Neural cell (in vitro differentiated cells): Measurements from ENCODE around the gene STK24. TPM values are rescaled to one million over a fixed set of nuclear protein-coding genes. Genes with fewer than 3 reads are reported as not detected.

ENCODE experiments used
- H2AFZ ChIP-seq: fragments of 200-600, 300-800 bp; sonication (generic), shearing (Covaris generic); 2 replicates; pipeline ENCODE4 v1.6.0; 2014; ENCODE audit warnings: low read depth, mild to moderate bottlenecking, antibody characterized with exemption, low read length, moderate library complexity
- H3F3A ChIP-seq: fragments of 200-600 bp; shearing (Covaris generic); 2 replicates; pipeline ENCODE4 v1.6.1; 2016; ENCODE audit warnings: mild to moderate bottlenecking, moderate library complexity, mixed read lengths, antibody characterized with exemption, low read length; ENCODE audit not compliant: insufficient read depth, poor library complexity, severe bottlenecking
- H3K27ac ChIP-seq: fragments of 200-600, 300-800 bp; sonication (generic), shearing (Covaris generic); 2 replicates; pipeline ENCODE4 v1.5.1; 2014; ENCODE audit warnings: mild to moderate bottlenecking, low read length, moderate library complexity
- H3K27me3 ChIP-seq: fragments of 300-800, 200-600 bp; sonication (generic), shearing (Covaris generic); 2 replicates; pipeline ENCODE4 v1.6.0; 2014; ENCODE audit warnings: mild to moderate bottlenecking, low read depth, low read length, moderate library complexity; ENCODE audit not compliant: insufficient read depth
- H3K36me3 ChIP-seq: fragments of 300-800, 200-600 bp; sonication (generic), shearing (Covaris generic); 2 replicates; pipeline ENCODE4 v1.5.1; 2014; ENCODE audit warnings: mild to moderate bottlenecking, antibody characterized with exemption, low read length, moderate library complexity; ENCODE audit not compliant: insufficient read depth
- H3K4me2 ChIP-seq: fragments of 300-800, 200-600 bp; sonication (generic), shearing (Covaris generic); 2 replicates; pipeline ENCODE4 v1.6.0; 2014; ENCODE audit warnings: mild to moderate bottlenecking, low read length
- H3K4me3 ChIP-seq: fragments of 300-800, 200-600 bp; sonication (generic), shearing (Covaris generic); 2 replicates; pipeline ENCODE4 v1.5.1; 2014; ENCODE audit warnings: mild to moderate bottlenecking, low read length, moderate library complexity
- H3K79me2 ChIP-seq: fragments of 200-600 bp; shearing (Covaris generic); replicated peaks from 2 replicates; pipeline ENCODE4 v1.6.0; 2014; ENCODE audit warnings: mild to moderate bottlenecking, low read length, moderate library complexity; ENCODE audit not compliant: insufficient read depth
- H3K9ac ChIP-seq: fragments of 300-800, 200-600 bp; sonication (generic), shearing (Covaris generic); 2 replicates; pipeline ENCODE4 v1.6.1; 2016; ENCODE audit warnings: mild to moderate bottlenecking, low read length, mixed read lengths
- H3K9me2 ChIP-seq: fragments of 200-600 bp; shearing (Covaris generic); 2 replicates; pipeline ENCODE4 v1.6.1; 2016; ENCODE audit warnings: mild to moderate bottlenecking, low read length, mixed read lengths; ENCODE audit not compliant: insufficient read depth
- H3K9me3 ChIP-seq: fragments of 200-600, 300-800 bp; sonication (generic), shearing (Covaris generic); 2 replicates; pipeline ENCODE4 v1.6.1; 2016; ENCODE audit warnings: mild to moderate bottlenecking, mixed run types, low read length, moderate library complexity, mixed read lengths
- H4K20me1 ChIP-seq: fragments of 200-600 bp; shearing (Covaris generic); 2 replicates; pipeline ENCODE4 v1.6.1; 2016; ENCODE audit warnings: mild to moderate bottlenecking, mixed run types; ENCODE audit not compliant: insufficient read depth
- EP300 ChIP-seq: fragments of 450-650 bp; conservative IDR thresholded peaks from 2 replicates; pipeline ENCODE4 v1.6.1; 2014; ENCODE audit warnings: antibody characterized with exemption, mild to moderate bottlenecking, moderate library complexity; ENCODE audit not compliant: poor library complexity, severe bottlenecking
- EZH2 ChIP-seq: fragments of 200-600, 300-800 bp; shearing (Covaris generic), sonication (generic); IDR thresholded peaks from 2 replicates; pipeline ENCODE4 v1.6.1; 2014; ENCODE audit warnings: antibody characterized with exemption, low read length, borderline replicate concordance, mild to moderate bottlenecking; ENCODE audit not compliant: insufficient read depth, poor library complexity, severe bottlenecking
- MXI1 ChIP-seq: fragments of 450-650 bp; conservative IDR thresholded peaks from 2 replicates; pipeline ENCODE4 v1.6.1; 2014; ENCODE audit warnings: antibody characterized with exemption, mild to moderate bottlenecking; ENCODE audit not compliant: poor library complexity, severe bottlenecking
- POLR2AphosphoS5 ChIP-seq: IDR thresholded peaks from 2 replicates; pipeline ENCODE4 v1.6.1; 2012
- RAD21 ChIP-seq: fragments of 450-650 bp; conservative IDR thresholded peaks from 2 replicates; pipeline ENCODE4 v1.6.1; 2014; ENCODE audit warnings: antibody characterized with exemption, mild to moderate bottlenecking, moderate library complexity
- SMC3 ChIP-seq: fragments of 450-650 bp; conservative IDR thresholded peaks from 2 replicates; pipeline ENCODE4 v1.6.1; 2014; ENCODE audit warnings: antibody characterized with exemption, mild to moderate bottlenecking, moderate library complexity; ENCODE audit not compliant: poor library complexity
- TAF1 ChIP-seq: IDR thresholded peaks from 2 replicates; pipeline ENCODE4 v1.6.1; 2012; ENCODE audit warnings: low read depth
- polyA plus RNA-seq: library from polyadenylated mRNA; depleted of rRNA; stranded (reverse); fragments of >200 nt; gene quantifications from 2 replicates; pipeline ENCODE4 v1.2.3, GENCODE V29; 2014
- TF ChIP-seq, protein P1 (sequence below): fragments of 450-650 bp; IDR thresholded peaks from 2 replicates; pipeline ENCODE4 v1.5.1; 2014; ENCODE audit warnings: antibody characterized with exemption, mild to moderate bottlenecking, moderate library complexity; ENCODE audit not compliant: poor library complexity, severe bottlenecking
- TF ChIP-seq, protein P2 (sequence below): IDR thresholded peaks from 2 replicates; pipeline ENCODE4 v1.6.1; 2012; ENCODE audit warnings: borderline replicate concordance

Gene STK24
- polyA plus RNA-seq, 1 donor from 2014 or later: 66.0 TPM

DNA sequence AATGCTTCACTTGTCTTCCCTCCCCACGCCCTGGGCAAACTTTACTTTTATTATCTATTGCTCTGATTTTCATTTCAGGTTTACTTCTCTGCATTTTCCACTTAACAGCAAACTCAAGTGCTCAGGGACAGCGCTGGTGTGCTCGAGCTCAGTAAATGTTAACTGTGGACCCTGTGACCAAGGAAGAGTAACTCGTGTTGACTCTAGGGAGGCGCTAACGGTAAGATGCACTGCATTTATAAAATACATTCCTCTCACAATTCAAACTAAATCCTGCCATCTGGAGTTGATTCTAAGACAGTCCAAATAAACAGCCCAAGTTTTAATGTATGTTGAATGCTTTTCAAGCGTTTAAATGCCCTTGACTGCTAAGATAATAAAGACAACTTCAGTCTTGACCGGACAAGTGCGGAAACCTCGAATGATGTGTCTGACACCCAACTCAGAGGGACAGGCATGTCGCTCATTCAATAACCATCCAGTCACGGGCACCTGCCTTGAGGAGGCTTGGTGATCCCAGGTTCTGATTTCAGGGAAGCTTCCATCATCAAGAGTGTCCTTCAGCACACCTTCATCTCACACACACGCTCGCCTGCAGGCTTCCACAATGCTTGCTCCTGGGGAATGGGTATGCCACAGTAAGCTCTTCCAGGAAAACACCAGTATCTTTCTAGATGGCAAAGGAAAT is 93.2 kb downstream of the STK24 start:
- no peaks in the 10 kb centered on the region for H3F3A ChIP-seq
- no peaks in the 10 kb centered on the region for H4K20me1 ChIP-seq

DNA sequence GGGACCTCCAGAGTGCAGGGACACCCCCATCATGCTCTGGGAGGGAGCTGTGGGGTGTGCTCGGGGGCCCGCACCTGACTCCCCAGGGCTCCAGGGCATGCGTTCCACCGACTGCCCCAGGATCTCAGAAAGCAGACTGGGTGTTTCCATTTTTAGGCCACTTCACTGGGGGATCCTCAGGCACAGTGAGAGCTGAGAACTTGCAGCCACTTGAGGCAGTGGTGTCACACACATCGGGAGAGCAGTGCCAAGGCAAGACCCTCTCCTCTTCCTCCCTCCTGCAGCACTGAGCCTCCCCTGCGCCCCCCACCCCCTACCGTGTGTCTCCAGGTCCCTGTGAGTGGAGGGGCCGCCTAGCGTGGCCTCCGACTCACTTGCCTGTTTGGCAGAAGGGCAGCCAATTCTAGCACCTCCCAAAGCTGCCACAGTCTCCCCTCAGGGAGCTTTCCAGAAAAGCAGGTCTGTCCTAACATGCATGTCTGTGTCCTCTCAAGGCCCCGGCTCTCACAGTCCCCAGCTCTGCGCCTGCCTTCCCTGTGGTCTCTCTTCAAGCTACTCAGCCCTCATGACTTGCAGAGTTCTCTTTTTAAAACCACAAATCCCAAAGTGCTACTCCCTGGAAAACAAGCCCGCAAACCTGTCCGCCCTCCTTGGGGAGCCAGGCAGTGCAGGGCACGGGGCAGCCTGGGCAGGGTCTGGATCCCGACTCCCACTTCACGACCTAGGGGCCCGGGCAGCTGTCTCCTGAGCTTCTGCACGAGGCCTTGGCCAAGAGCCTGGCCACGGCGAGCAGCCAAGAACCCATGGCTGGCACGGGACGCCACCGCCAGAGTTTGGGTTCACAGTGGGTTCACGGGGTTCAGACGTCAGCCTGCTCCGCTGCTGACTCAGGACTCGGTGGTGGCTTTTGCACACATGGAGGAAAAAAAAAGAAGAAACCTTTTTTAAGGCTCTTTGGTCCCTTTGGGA is 94.1 kb downstream of the STK24 start:
- Histone ChIP-seq H3K27me3 (no peaks in the 10 kb centered on the region), H3K79me2 (no peaks in the 10 kb centered on the region), H3K27ac (no peak overlapping the region), H3K4me2 (no peak overlapping the region), H3K9me3 (no peaks in the 10 kb centered on the region), H3K9me2 (no peaks in the 10 kb centered on the region), H3K36me3 (no peaks in the 10 kb centered on the region), H3K4me3 (no peak overlapping the region), H3F3A (no peaks in the 10 kb centered on the region), H3K9ac (no peak overlapping the region), H2AFZ (no peak overlapping the region), H4K20me1 (no peaks in the 10 kb centered on the region)
- no peak for TF ChIP-seq EP300
- TF ChIP-seq, protein P1, sequence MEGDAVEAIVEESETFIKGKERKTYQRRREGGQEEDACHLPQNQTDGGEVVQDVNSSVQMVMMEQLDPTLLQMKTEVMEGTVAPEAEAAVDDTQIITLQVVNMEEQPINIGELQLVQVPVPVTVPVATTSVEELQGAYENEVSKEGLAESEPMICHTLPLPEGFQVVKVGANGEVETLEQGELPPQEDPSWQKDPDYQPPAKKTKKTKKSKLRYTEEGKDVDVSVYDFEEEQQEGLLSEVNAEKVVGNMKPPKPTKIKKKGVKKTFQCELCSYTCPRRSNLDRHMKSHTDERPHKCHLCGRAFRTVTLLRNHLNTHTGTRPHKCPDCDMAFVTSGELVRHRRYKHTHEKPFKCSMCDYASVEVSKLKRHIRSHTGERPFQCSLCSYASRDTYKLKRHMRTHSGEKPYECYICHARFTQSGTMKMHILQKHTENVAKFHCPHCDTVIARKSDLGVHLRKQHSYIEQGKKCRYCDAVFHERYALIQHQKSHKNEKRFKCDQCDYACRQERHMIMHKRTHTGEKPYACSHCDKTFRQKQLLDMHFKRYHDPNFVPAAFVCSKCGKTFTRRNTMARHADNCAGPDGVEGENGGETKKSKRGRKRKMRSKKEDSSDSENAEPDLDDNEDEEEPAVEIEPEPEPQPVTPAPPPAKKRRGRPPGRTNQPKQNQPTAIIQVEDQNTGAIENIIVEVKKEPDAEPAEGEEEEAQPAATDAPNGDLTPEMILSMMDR: peak; percentile 21

More for the DNA sequence above, 93.2 kb downstream of the STK24 start:
- H3K9me2 ChIP-seq: no peaks in the 10 kb centered on the region
- H2AFZ ChIP-seq: no peak overlapping the region
- H3K4me3 ChIP-seq: no peak overlapping the region
- TF ChIP-seq SMC3 (no peak), RAD21 (no peak), EZH2 (no peak), MXI1 (no peak), TAF1 (no peak), EP300 (no peak), POLR2AphosphoS5 (no peak)
- TF ChIP-seq, protein P2, sequence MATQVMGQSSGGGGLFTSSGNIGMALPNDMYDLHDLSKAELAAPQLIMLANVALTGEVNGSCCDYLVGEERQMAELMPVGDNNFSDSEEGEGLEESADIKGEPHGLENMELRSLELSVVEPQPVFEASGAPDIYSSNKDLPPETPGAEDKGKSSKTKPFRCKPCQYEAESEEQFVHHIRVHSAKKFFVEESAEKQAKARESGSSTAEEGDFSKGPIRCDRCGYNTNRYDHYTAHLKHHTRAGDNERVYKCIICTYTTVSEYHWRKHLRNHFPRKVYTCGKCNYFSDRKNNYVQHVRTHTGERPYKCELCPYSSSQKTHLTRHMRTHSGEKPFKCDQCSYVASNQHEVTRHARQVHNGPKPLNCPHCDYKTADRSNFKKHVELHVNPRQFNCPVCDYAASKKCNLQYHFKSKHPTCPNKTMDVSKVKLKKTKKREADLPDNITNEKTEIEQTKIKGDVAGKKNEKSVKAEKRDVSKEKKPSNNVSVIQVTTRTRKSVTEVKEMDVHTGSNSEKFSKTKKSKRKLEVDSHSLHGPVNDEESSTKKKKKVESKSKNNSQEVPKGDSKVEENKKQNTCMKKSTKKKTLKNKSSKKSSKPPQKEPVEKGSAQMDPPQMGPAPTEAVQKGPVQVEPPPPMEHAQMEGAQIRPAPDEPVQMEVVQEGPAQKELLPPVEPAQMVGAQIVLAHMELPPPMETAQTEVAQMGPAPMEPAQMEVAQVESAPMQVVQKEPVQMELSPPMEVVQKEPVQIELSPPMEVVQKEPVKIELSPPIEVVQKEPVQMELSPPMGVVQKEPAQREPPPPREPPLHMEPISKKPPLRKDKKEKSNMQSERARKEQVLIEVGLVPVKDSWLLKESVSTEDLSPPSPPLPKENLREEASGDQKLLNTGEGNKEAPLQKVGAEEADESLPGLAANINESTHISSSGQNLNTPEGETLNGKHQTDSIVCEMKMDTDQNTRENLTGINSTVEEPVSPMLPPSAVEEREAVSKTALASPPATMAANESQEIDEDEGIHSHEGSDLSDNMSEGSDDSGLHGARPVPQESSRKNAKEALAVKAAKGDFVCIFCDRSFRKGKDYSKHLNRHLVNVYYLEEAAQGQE: no peak
- TF ChIP-seq, protein P1: no peak
- no peaks in the 10 kb centered on the region for H3K27me3 ChIP-seq
- H3K27ac ChIP-seq: no peak overlapping the region
- no peaks in the 10 kb centered on the region for H3K9me3 ChIP-seq
- peaks cover 2% of the 10 kb centered on the region for H3K79me2 ChIP-seq
- H3K36me3 ChIP-seq: no peaks in the 10 kb centered on the region
- H3K9ac ChIP-seq: no peak overlapping the region
- no peak overlapping the region for H3K4me2 ChIP-seq
